Activated CD8-positive, alpha-beta memory T cell treated with anti-CD3 and anti-CD28 coated beads for 36 hours (primary cell): ENCODE data around the gene PSPC1. TPM values are rescaled to one million over a fixed set of nuclear protein-coding genes. Genes with fewer than 3 reads are reported as not detected.

ENCODE experiments used
- total RNA-seq, 2 experiments: library from RNA; stranded (reverse); gene quantifications; one replicate each; pipeline ENCODE4 v1.2.3, GENCODE V29; 2021

PSPC1 gene
- total RNA-seq, 2 experiments from 2014 or later = 88.7 to 91.9 TPM

Other genes with a start within 250 kb of the PSPC1 start
- not detected for gene TPTE2, start 221.4 kb downstream of the PSPC1 start, total RNA-seq
- 10 to 100 TPM; 32.0 to 34.8 TPM for gene MPHOSPH8, start 149.3 kb downstream of the PSPC1 start, total RNA-seq
- gene ZMYM5, start 80.7 kb upstream of the PSPC1 start, total RNA-seq = 1 to 10 TPM; 9.2 to 9.3 TPM
- gene ZMYM2, start 175.8 kb upstream of the PSPC1 start, total RNA-seq = 10 to 100 TPM; 43.8 to 43.9 TPM